Measurements from ENCODE around the gene FBXO3.
A peak's percentile ranks its signal among the peaks of the same experiment; 100 is the strongest.

Gene FBXO3

DNA sequence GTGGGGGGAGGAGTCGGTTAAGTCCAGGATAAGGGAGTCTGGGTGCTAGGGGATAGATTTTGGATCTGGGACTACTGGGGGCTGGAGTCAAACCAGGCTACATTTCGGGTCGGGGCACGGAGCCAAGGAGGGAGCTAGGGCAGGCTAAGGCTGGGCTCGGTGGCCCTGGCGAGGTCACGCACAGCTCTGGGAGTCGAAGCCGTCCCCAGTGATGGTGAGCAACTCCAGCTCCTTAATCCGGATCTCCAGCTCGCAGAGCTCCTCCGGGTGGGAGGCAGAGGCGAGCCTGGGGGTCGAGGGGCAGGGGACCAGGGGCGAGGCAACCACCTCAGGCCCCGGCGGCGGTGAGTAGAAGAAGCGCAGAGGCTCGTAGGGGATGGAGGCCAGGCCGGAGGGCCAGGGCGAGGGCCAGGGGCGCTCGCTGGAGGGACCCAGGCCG is 74.2 kb downstream of the FBXO3 start:
- FAIRE-seq, result no peak

DNA sequence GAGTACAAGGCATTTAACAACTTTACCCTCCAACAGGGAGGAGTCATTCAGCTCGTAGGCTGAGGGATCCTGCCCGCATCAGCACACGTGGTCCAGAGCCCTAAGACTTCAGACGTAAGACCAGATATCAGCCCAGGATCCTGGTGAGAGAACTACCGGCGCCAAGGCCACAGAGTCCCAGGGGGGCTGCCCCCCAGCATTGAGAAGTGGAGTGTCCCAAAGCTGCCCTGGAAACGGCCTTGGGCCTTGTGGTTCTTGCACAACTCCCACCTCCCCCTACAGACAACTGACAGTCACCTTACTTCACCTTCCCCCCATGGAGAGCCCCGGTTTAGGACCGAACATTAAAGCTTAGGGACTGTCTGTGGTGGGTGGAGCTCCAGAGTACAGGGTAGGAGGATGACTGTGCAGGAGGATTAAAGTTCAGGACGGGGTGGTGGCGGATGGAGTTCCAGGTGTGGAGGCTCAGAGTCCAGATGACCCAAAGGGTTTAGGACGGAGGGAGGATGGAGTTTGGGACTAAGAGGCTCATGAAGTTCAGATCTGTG is 74.7 kb downstream of the FBXO3 start:
- no peak for FAIRE-seq

GRCh38 chr11:33698921-33699320 is 75.4 kb downstream of the FBXO3 start:
- no peak for FAIRE-seq

GRCh38 chr11:33697997-33698396 is 76.3 kb downstream of the FBXO3 start:
- FAIRE-seq, result no peak

GRCh38 chr11:33696931-33697638 is 77.2 kb downstream of the FBXO3 start:
- FAIRE-seq, result no peak

DNA sequence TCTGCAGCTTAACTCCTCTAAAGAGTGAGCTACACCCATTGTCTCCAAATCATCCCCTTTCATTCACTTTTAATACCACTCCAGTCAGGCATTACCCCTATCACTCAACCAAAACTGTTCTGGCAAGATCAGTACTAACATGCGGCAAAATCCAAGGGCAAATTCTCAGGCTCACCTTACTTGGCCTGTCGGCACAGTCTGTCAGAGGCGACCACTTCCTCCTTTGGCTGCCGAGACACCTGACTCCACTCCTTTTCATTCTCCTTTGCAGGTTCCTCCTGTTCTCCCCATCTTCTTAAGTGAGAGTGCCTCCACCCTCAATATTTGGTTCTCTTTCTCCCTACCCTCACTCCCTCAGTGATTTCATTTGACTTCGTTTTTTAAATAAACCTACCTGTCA is 77.9 kb downstream of the FBXO3 start:
- FAIRE-seq, result no peak

- FAIRE-seq, result no peak
Observed at GRCh38 chr11:33695051-33695566, 79.2 kb downstream of the FBXO3 start.

- FAIRE-seq, result no peak
Observed at GRCh38 chr11:33694346-33695050, 79.8 kb downstream of the FBXO3 start.

DNA sequence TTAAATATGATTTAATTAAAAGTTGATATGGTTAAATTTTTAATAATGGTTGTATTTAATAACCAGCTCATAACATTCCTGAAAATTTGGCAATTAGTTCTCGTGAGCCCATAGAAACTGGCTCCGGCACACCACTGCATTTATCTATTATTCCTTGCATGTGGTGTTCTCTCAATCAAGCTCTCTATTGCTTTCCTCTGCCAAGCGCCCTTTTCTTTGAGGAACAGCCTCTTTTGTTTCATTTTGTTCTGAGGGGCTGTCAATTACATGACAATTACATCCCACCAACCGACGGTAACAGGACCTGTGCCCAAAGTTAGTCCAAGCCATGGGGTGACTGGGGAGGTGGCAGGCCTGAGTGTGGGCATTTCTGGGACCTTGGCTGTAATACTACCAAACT is 81.8 kb downstream of the FBXO3 start:
- no peak for FAIRE-seq

- FAIRE-seq, result peak; percentile 60
Observed at GRCh38 chr11:33692013-33692504, 82.3 kb downstream of the FBXO3 start.

DNA sequence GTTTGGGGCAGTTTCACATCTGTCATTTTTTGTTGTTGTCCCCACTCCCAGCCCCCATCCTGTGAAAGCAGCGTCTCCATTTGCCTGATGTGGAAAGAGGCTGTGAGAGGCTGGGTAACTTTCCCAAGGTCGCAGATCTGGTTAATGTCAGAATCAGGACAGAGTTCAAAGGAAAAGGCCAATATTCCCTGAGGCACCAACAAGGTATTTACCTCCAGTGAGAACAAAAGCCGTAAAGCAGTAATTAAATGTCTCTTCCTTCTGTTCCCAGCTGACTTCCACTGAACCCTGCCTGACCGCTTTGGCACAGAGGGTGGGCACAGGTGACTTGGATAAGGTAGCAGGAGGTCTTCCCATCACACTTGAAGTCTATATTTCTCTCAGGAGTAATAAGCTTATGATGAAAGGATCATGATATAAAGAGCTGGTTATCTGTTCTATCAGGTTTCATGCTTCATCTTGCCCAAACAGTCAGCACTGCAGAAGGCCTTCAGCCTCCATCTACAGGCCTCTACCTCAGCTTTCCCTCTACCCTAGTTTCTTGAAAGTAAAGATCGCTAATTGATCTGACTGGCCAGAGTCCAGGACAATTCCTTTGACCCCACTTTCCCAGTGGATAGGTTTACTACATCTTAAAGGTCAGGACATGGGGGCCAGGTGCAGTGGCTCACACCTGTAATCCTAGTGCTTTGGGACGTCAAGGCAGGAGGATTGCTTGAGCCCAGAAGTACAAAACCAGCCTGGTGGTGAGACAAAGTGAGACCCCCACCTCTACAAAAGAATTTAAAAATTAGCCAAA is 83.1 kb downstream of the FBXO3 start:
- FAIRE-seq, result no peak
